H1 (cell line): ENCODE data around the gene SURF2.

Experiments used
- BRCA1 ChIP-seq: IDR thresholded peaks from 2 replicates; pipeline ENCODE4 v1.6.1; 2012; ENCODE audit warnings: low read depth, low read length, improper control_type of control experiment
- CREB1 ChIP-seq: IDR thresholded peaks from 2 replicates; pipeline ENCODE4 v1.6.1; 2012; ENCODE audit warnings: inconsistent platforms
- EP300 ChIP-seq, 2 experiments: IDR thresholded peaks; 1 replicate in 1 of 2; 2 replicates in 1 of 2; pipeline ENCODE4 v1.6.1; 2011 to 2012; ENCODE audit warnings: low read depth in 2 of 2, low read length in 2 of 2, mild to moderate bottlenecking in 2 of 2, borderline replicate concordance in 1 of 2, inconsistent platforms in 1 of 2, moderate library complexity in 1 of 2
- JUND ChIP-seq: IDR thresholded peaks from 2 replicates; pipeline ENCODE4 v1.6.1; 2011; ENCODE audit warnings: mild to moderate bottlenecking, improper control_type of control experiment, low read length
- POLR2A ChIP-seq, 2 experiments: IDR thresholded peaks; 1 replicate in 1 of 2; 2 replicates in 1 of 2; pipeline ENCODE4 v1.6.1; 2011; ENCODE audit warnings: low read depth in 2 of 2, low read length in 2 of 2, mild to moderate bottlenecking in 2 of 2; ENCODE audit errors: control extremely low read depth in 1 of 2
- SIN3A ChIP-seq, 2 experiments: IDR thresholded peaks in 1 of 2; conservative IDR thresholded peaks in 1 of 2; 2 replicates each; pipeline ENCODE4 v1.6.1; 2011 to 2012; ENCODE audit warnings: low read length in 2 of 2, improper control_type of control experiment in 1 of 2, low read depth in 1 of 2, mild to moderate bottlenecking in 1 of 2
- TEAD4 ChIP-seq: IDR thresholded peaks from 2 replicates; pipeline ENCODE4 v1.6.1; 2012; ENCODE audit warnings: low read depth, low read length, inconsistent platforms, mixed read lengths
- ZNF274 ChIP-seq: IDR thresholded peaks from 2 replicates; pipeline ENCODE4 v1.7.0; 2012; ENCODE audit warnings: low read length, borderline replicate concordance; ENCODE audit errors: extremely low read depth
- TF ChIP-seq, protein P1 (sequence below), 3 experiments: IDR thresholded peaks; 1 replicate in 2 of 3; 2 replicates in 1 of 3; pipeline versions ENCODE4 v1.5.1 to v1.6.1; 2011; ENCODE audit warnings: low read length in 3 of 3, mild to moderate bottlenecking in 3 of 3, inconsistent platforms in 2 of 3, low read depth in 1 of 3, moderate library complexity in 1 of 3; ENCODE audit not compliant: insufficient read depth in 1 of 3; ENCODE audit errors: control extremely low read depth in 1 of 3
- TF ChIP-seq, protein P2 (sequence below): IDR thresholded peaks from 2 replicates; pipeline ENCODE4 v1.6.1; 2011; ENCODE audit warnings: low read depth, mild to moderate bottlenecking, low read length; ENCODE audit not compliant: insufficient read depth
- TF ChIP-seq, protein P3 (sequence below): IDR thresholded peaks from 2 replicates; pipeline ENCODE4 v1.6.1; 2012; ENCODE audit warnings: inconsistent platforms
- TF ChIP-seq, protein P4 (sequence below): IDR thresholded peaks from 2 replicates; pipeline ENCODE4 v1.6.1; 2012; ENCODE audit warnings: low read length, inconsistent platforms
- TF ChIP-seq, protein P5 (sequence below): IDR thresholded peaks from 2 replicates; pipeline ENCODE4 v1.6.1; 2011; ENCODE audit warnings: low read length, improper control_type of control experiment

DNA sequence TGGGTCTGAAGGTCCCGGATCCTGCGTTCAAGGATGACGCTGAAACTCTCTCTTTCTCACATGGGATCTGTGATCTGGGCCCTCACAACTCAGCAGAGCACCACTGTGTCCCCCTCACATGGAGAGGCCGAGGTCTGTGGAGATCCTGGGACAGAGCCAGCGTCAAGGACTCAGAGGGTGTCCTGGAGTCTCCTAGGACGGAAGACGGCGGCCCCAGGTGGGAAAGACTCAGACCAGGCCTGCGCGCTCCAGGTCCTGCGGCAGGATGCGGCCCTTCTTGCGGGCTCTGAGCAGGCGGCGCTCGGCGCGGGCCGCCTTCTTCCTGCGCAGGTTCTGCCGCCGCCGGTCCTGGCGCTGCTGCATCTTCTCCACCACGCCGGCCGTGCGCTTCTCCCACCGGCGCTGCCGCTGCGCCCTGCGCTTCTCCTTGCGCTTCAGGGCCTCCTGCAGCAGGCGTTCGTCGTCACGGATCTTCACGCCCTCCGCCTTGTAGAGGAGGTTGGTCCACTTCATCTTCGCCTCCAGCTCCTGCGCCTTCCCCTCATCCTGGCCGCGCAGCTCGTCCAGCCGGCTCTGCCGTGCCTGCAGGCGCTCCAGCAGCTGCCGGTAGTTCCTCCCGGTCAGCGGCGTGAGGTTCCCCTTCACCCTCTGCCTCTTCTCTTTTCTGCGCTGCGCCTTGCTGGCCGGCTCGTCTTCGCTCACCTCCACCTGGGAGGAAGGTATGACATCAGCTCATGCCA, 24.5 kb upstream of the SURF2 start:
- no peak for TF ChIP-seq TEAD4
- TF ChIP-seq EP300 (IDR thresholded peaks at IDR 0.05; ENCODE audit: borderline replicate concordance in 1 of 2, low read depth in 2 of 2, low read length in 2 of 2): no peak
- TF ChIP-seq BRCA1: no peak
- TF ChIP-seq, protein P1, sequence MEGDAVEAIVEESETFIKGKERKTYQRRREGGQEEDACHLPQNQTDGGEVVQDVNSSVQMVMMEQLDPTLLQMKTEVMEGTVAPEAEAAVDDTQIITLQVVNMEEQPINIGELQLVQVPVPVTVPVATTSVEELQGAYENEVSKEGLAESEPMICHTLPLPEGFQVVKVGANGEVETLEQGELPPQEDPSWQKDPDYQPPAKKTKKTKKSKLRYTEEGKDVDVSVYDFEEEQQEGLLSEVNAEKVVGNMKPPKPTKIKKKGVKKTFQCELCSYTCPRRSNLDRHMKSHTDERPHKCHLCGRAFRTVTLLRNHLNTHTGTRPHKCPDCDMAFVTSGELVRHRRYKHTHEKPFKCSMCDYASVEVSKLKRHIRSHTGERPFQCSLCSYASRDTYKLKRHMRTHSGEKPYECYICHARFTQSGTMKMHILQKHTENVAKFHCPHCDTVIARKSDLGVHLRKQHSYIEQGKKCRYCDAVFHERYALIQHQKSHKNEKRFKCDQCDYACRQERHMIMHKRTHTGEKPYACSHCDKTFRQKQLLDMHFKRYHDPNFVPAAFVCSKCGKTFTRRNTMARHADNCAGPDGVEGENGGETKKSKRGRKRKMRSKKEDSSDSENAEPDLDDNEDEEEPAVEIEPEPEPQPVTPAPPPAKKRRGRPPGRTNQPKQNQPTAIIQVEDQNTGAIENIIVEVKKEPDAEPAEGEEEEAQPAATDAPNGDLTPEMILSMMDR (IDR thresholded peaks at IDR 0.05; ENCODE audit: control extremely low read depth in 1 of 3, insufficient read depth in 1 of 3, low read depth in 1 of 3, low read length in 3 of 3): no peak
- no peak for TF ChIP-seq JUND
- no peak for TF ChIP-seq ZNF274
- TF ChIP-seq CREB1: no peak
- TF ChIP-seq POLR2A (IDR thresholded peaks at IDR 0.05; ENCODE audit: control extremely low read depth in 1 of 2, low read depth in 2 of 2, low read length in 2 of 2): no peak
- TF ChIP-seq, protein P2, sequence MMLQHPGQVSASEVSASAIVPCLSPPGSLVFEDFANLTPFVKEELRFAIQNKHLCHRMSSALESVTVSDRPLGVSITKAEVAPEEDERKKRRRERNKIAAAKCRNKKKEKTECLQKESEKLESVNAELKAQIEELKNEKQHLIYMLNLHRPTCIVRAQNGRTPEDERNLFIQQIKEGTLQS: no peak
- no peak for TF ChIP-seq SIN3A (conservative IDR thresholded peaks at IDR 0.05 in 1 of 2, IDR thresholded peaks at IDR 0.05 in 1 of 2; ENCODE audit: low read depth in 1 of 2, low read length in 2 of 2)
- TF ChIP-seq, protein P3, sequence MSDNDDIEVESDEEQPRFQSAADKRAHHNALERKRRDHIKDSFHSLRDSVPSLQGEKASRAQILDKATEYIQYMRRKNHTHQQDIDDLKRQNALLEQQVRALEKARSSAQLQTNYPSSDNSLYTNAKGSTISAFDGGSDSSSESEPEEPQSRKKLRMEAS: no peak
- TF ChIP-seq, protein P4, sequence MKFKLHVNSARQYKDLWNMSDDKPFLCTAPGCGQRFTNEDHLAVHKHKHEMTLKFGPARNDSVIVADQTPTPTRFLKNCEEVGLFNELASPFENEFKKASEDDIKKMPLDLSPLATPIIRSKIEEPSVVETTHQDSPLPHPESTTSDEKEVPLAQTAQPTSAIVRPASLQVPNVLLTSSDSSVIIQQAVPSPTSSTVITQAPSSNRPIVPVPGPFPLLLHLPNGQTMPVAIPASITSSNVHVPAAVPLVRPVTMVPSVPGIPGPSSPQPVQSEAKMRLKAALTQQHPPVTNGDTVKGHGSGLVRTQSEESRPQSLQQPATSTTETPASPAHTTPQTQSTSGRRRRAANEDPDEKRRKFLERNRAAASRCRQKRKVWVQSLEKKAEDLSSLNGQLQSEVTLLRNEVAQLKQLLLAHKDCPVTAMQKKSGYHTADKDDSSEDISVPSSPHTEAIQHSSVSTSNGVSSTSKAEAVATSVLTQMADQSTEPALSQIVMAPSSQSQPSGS: no peak
- TF ChIP-seq, protein P5, sequence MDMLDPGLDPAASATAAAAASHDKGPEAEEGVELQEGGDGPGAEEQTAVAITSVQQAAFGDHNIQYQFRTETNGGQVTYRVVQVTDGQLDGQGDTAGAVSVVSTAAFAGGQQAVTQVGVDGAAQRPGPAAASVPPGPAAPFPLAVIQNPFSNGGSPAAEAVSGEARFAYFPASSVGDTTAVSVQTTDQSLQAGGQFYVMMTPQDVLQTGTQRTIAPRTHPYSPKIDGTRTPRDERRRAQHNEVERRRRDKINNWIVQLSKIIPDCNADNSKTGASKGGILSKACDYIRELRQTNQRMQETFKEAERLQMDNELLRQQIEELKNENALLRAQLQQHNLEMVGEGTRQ: no peak
